HG03066 (cell line): Measurements from ENCODE around the gene ACP2.

Source experiments
- ATAC-seq: cut with Tn5 transposase; IDR thresholded peaks from one replicate; pipeline ENCODE4 v1.9.1; 2021; ENCODE audit warnings: low read depth; ENCODE audit not compliant: unreplicated experiment

ACP2 gene

DNA sequence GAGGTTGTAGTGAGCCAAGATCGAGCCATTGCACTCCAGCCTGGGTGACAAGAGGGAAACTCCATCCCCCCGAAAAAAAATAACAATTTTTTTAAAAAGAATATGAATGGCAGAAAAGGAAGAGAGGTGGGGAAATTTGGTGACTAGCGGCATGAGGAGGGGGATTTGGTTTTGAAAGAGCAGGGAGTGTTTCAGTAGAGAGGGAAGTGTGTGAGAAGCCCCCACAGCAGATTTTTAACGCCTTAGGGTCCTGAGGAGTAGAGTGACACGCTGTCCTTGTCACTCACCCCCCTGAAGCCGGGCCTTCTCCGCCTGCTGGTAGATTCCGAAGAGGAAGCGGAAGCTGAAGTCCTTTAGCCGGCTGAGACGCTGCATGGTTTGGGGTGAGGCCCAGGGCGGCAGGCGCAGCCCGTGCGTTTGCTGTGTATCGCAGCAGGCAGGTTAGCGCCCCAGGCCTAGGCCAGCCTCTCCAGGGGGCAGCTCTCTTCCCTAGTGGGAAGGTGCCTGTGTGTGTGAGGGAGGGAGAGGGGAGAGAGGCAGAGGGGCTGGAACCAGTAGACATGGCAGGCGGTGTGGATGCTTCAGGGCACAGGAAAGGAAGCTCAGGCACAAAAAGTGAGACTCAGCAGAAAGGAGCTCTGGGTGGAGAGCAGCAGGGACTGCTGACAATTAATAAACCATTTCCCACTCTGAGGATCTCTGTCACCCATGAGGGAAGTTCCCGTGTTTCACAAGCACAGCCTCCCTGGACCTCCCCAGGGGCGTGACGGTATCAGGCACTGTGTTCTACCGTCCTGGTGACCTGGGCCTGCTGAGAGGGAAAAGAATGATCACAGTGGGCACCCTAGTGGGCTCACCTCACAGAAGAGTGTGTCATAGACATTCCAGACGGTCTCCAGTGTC lies 3.9 kb downstream of the ACP2 start:
- no peak for ATAC-seq

DNA sequence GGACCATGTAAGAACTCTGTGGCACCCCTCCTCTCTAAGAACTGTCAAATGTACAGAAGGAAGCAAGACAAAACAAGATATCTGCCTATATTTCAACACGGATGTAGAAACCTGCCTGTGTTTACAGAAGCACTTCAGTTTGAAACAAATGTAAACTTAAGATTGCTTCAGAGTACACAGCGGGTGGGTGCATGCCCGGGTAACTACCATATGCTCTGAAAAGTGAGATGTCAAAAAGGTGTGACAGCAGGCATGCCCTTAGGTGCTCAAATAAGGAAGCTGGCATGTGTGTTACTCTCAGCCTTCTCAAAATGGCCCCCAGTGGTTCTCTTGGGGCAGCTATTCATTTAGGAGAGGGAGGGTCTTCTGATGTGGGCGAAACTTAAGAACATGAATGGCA lies 5.2 kb downstream of the ACP2 start:
- no peak for ATAC-seq

DNA sequence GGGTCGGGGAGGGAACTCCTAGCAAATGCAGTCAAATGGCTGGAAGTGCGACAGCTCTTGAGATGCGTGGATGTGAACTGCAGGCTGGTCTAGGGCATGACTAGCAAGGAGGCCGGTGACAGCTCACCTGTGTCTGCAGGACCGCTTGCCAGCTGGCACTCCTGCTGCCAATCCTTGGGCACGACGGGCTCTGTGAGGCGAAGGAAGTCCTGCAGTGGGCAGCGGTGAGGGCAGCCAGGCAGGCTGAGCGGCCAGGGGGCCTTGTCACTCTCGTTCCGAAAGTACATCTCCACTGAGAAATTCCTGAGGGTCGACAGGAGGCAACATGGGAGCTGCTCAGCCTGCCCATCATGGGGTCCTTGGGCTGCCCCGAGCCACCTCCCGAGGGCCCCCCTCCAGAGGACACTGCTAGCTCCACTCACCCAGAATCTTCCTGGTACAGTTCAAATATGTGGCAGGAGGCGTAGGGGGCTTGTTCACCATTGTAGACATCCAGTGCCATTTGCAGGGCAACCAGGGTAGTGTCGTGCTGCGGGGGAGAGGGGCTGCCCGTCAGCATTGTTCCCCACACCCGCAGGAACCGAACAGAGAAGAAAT lies 5.9 kb downstream of the ACP2 start:
- ATAC-seq = no peak

DNA sequence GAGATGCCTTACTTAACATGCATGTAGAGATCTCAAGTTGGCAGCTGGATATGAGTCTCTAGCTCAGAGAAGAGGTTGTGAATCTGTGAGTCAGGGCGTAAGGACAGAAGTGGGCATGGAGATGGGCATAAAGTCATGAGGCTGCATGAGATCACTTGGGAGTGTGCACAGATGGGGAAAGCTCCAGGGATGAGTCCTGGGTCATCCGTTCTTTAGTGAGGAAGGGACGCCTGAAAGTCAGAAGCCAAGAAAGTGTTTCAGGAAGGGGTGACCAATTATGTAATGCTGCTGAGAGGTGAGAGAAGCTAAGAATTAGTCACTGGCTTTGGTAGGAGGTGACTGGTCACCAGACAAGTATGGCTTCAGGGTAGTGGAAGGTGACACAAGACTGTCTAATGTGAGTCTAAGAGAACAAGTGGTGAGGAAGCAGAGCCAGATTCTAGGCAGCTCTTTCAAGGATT lies 6.7 kb downstream of the ACP2 start:
- ATAC-seq = no peak

DNA sequence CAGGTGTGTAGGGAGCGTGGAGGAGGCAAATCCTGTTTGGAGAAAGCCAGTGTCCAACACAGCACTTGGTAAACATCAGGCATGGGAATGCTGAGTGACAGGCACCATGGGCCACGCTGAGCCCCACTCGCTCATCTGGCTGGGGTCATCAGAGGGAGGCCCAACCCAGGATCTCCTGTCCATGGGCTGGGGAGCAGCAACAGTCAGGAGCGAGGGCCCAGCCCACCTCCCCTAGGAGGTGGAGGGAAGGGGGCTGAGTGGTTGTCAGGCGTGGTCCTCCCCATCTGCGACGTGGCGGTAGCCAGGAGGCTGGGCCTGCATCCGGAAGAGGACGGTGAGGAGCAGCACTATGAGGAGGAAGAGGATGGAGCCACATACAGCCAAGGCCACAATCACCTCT lies 8.8 kb downstream of the ACP2 start:
- no peak for ATAC-seq

DNA sequence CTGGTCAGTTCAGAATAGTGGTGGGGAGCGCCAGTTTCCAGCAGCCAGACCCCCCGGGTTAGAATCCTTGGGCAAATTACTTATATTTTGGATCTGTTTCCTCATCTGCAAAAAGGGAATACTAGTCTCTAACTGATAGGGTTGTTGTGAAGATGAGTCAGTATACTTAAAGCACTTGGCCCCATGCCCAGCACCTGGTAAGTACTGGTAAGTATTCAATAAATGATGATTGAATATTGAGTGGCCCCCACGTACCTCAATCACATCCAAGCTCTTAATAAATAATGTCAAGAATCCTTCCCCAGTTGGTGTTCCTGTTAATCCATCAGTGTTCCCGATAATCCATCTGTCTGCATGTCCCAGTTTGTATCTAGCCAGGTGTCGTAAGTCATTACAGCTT lies 12.1 kb downstream of the ACP2 start:
- no peak for ATAC-seq

DNA sequence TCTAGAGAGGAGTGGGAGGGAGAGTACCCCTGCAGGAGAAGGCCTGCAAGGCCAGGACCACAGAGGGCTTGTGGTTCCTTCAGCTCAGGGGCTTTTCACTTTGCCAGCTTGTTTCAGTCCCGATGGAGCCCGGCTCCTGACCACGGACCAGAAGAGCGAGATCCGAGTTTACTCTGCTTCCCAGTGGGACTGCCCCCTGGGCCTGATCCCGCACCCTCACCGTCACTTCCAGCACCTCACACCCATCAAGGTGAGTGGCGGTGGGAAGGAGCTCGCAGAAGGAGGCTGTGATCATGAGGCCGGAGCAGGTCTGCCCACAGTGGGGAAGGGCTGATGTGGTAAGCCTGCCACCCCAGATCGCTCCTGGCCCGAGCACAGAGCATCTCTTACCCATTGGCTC lies 13.5 kb downstream of the ACP2 start:
- no peak for ATAC-seq

DNA sequence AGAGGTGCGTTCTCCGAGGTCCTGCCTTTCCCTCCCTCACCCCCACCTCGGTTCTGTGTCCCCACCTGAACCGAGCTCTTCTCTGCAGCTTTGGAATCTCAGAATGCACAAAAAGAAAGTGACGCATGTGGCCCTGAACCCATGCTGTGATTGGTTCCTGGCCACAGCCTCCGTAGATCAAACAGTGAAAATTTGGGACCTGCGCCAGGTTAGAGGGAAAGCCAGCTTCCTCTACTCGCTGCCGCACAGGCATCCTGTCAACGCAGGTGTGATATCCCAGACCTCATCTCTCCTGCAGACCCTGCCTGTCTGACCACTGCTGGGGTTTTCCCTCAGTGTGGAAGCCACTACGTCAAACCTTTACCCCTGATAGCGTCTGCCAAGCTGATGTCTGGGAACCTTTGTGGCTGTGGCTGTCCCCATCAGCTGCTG lies 13.9 kb downstream of the ACP2 start:
- no peak for ATAC-seq

DNA sequence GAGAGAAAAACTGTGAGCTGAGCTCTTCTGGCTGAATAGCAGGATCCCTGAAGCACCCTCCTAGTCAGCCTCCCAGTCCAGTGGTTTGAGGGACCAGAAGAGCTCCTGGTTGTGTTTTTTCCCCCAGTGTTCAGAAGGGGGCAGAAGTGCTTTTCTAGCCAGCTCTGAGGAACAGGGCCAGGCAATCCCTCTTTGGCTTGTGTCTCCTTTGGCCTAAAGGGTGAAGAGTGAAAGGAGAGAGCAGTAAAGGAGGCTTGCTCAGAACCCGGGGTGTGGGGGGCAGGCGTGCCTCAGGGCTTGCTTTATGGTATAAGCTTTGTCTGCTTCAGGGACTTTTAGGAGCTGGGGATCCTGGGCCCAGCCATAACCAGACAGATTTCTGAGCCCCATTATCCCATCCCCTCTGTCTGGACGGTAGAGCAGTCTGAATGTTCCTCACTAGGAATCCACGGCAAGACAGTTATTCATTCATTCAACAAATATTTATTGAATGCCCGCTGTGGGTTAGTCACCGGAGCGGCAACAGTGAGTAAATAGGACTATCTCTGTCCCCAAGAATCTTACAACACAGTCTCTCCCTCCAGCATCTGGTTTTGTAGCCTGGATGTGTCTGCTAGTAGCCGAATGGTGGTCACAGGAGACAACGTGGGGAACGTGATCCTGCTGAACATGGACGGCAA lies 14.5 kb downstream of the ACP2 start:
- ATAC-seq = no peak

DNA sequence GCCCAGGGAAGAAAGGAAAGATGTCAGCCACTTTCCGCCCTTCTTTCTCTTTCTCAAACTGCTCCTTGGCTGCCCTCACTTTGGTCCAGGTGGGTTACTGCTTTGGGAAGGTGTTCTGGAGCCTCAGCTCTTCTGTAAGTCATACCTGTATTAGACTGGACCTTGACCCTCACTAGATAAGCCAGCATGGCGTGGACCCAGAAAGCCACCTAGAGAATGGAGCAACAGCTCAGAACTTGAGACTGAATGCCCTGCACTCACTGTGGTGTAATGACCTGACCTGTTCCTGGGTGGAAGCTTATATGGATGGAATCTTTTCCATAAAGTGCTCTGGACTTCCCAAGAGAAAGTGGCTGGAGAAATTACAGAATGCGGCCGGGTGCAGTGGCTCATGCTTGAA lies 15.6 kb downstream of the ACP2 start:
- no peak for ATAC-seq

DNA sequence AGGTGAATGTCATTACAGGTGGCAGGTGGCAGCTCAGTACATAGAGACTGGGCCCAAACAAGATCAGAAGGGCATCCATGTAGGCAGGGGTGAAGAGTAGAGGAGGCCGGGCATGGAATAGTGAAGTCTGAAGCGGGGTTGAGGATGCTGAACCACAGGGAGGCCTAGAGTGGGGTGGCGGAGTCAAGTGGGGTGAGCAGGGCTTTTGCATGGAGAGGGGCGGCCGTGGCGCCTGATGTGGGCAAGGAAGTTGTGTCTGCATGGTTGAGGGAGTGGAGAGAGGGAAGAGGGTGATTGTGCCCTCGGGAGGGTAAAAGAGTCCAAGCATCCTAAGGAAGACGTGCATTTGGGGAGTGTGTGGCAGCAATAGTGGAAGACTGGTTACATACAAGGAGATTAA lies 19.5 kb downstream of the ACP2 start:
- no peak for ATAC-seq

DNA sequence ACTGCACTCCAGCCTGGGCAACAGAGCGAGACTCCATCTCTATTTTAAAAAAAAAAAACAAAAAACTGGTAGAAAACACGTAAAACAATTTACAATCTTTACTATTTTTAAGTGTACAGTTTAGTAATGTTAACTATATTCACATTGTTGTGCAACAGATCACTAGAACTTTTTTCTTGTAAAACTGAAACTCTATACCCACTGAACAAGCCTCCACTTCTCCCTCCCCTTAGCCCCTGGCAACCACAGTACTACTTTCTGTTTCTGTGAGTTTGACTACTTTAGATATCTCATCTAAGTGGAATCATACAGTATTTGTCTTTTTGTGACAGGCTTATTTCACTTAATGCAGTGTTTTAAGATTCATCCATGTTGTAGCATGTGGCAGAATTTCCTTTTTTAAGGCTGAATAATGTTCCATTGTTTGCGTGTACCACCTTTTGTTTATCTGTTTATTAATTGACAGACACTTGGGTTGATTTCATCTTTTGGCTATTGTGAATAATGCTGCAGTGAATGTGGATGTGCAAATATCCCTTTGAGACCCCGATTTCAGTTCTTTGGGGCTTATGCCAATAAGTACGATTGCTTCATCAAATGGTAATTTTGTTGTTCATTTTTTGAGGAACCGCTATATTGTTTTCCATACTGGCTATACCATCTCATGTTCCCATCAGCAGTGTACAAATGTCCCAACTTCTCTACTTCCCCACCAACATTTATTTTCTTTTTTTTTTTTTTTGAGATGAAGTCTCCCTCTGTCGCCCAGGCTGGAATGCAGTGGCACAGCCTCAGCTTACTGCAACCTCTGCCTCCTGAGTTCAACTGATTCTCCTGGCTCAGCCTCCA lies 22.8 kb downstream of the ACP2 start:
- peak; percentile 83 for ATAC-seq

DNA sequence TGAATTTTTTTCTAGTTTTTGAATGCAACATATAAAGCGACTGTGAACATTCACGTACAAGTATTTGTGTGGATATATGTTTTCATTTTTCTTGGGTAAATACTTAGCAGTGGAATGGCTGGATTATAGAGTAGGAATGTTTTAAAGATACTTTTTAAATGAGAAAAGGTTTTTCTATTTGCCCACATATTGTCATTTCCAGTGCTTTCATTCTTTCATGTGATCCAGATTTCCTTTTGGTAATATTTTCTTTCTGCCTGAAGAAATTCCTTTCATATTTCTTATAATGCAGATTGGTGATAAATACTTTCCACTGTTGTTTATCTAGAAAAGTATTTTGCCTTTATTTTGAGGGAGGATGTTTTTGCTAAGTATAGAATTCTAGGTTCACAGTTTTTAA lies 25.9 kb downstream of the ACP2 start:
- no peak for ATAC-seq

DNA sequence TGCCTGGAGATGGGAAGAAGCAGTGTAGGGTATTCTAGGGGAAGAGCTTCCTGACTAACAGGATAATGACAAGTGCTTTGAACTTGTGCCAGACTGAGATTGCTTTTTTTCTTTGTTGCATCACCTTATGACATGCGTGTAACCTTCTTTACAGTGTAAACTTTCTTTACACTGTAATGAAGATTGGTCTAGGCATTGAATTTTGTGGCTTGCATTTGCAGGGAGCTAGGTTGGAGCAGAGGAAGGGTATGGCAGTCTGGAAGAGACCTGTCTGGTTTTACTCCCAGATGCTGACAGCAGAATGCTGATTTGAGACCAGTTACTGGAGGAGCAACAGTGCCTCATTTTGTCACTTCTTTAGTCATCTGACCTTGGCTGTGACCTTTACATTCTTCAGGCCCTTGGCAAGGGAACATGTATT lies 28.2 kb downstream of the ACP2 start:
- ATAC-seq = no peak

DNA sequence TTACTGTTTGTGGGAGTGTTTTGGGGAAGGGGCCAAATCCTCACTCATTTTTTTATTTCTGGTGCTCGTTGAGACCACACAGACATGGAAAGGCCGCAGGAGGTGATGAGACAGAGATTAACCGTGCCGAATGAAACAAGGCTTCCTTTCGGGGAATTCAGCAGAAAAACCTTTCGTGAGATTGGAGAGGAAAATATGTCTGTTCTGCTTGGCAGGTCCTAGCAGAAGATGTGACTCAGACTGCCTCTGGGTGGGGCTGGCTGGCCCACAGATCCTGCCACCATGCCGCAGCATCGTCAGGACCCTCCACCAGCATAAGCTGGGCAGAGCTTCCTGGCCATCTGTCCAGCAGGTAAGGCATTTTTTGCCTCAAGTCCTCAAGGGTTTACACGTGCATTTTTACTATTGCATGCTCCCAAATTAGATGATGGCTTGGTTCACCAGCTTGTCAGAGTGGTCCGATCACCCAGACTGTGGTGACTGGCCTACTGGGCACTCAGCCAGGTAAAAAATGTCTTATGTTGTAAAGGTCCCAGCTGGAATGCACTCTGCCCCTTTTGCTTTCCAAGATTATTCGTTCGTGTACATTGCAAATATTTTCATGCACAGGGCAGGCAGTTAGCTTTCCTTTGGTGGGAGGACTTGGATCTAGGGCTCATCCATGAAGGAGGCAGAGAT lies 32.4 kb downstream of the ACP2 start:
- ATAC-seq = no peak

DNA sequence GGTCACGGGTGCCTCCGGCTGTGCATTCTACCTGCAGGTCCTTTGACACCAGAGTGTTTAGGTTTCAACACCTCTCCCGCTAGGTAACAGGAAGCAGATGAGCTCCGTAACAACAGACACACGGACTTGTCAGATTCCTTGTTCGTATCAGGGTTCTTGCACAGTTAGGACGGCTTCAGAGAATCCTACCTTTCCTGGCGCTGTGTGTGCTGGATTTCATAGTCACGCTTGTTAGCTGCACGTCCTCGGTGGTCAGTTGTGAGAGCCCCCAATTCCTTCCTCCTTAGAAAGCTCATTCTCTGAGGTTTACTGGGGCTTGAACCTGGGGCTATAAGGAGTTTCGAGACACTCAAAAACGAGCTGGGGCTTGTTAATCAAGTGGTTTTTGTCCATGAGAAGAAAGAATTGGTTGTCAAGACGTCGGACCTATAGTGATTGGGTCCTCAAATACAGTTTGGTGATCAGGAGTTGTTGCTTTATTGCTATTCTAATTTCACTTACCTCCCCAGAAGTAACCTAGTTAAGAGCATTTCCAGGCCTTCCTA lies 33.2 kb downstream of the ACP2 start:
- no peak for ATAC-seq

DNA sequence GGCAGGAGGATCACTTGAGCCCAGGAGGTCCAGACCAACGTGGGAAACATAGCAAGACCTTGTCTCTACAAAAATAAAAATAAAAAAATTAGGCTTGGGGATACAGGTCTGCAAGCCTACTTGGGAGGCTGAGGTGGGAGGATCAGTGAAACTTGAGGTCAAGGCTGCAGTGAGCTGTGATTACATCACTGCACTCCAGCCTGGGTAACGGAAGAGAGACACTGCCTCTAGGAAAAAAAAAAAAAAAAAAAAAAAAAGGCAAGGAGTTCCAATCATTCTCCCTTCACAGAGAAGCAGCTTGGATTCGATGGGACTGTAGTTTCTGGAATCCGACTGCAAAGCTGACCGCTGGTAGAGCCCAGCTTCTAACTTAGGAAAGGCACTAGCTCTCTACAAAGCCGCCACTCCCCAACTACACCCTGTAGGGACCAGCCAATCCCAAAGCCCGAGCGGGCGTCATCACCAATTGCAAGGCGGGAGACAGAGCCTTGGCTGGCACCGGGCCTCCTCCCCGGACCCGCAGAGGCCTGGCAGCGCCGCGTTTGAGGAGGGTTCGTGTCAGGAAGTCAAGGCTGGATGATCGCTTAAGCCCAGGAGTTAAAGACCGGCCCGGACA lies 34.6 kb downstream of the ACP2 start:
- peak; percentile 68 for ATAC-seq

DNA sequence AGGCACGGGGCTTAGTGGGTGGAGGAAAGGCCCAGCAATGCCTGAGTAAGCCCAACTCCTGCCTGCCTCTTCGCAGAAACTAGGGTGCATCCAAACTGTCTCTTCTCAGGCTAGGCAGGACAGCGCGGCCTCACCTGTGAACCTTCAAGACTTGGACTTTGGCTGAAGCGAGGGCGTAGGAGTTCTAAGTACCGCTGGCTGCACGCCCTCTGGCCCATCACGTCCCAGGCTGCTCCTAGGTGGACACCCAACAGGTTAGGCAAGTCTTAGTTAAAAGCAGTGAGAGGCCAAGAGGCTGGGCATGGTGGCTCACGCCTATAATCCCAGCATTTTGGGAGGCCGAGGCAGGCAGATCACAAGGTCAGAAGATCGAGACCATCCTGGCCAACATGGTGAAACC lies 35.7 kb downstream of the ACP2 start:
- no peak for ATAC-seq

DNA sequence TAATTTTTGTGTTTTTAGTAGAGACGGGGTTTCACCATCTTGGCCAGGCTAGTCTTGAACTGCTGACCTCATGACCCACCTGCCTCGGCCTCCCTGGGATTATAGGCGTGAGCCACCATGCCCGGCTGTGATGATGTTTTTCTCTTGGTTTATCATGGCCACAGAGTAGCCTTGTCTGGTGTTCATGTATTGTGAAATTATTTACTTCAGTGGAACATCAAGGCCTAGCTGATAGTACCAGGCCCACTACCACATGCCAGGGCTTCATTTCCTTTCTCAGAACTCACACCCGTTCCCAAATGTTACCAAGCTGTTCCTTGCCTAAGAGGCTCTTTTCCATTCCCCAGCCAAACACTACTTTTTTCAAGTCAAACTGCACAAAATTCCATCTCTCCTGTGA lies 40.0 kb downstream of the ACP2 start:
- ATAC-seq = no peak
